Mucosa of stomach (tissue), 1 donor: ENCODE data around the gene NKAIN2.

Experiments used
- H3K27me3 ChIP-seq: one replicate; pipeline ENCODE4 v1.7.0; 2013; ENCODE audit warnings: mild to moderate bottlenecking, low read length; ENCODE audit not compliant: control insufficient read depth, insufficient read depth
- H3K36me3 ChIP-seq: one replicate; pipeline ENCODE4 v1.7.0; 2013; ENCODE audit warnings: low read length; ENCODE audit not compliant: control insufficient read depth, insufficient read depth
- H3K4me1 ChIP-seq: one replicate; pipeline ENCODE4 v1.7.0; 2013; ENCODE audit warnings: mild to moderate bottlenecking, low read length; ENCODE audit not compliant: control insufficient read depth, insufficient read depth
- H3K4me3 ChIP-seq: one replicate; pipeline ENCODE4 v1.7.0; 2013; ENCODE audit warnings: low read length
- H3K9ac ChIP-seq: one replicate; pipeline ENCODE4 v1.7.0; 2013; ENCODE audit warnings: mild to moderate bottlenecking, low read length, moderate library complexity
- H3K9me3 ChIP-seq: one replicate; pipeline ENCODE4 v1.7.0; 2013; ENCODE audit warnings: mild to moderate bottlenecking, low read length, moderate library complexity; ENCODE audit not compliant: control insufficient read depth
- donor health status: Pancreatic carcinoma.

The NKAIN2 gene

DNA sequence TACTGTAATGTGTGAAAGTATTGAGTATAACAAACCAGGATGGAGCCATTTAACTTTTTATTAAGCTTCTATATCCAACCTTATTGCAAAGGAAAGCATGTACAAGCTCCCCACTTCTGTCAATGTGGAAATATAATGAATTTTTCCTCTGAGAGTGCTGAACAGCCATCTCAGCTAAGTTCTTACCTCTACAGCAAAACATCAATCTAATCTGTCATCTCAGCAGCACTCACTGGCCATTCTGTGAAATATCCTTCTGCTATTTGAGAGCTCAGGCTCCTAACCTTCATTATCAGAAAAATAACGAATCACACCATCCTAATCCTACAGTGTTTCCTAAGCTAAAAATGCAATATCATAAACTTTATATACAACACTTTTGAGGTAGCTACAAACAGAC lies 964.6 kb downstream of the NKAIN2 start:
- H3K4me1 ChIP-seq: no peaks in the 10 kb centered on the region
- no peaks in the 10 kb centered on the region for H3K9me3 ChIP-seq
- H3K27me3 ChIP-seq: no peaks in the 10 kb centered on the region
- H3K9ac ChIP-seq: no peak overlapping the region
- no peaks in the 10 kb centered on the region for H3K36me3 ChIP-seq
- no peak overlapping the region for H3K4me3 ChIP-seq

DNA sequence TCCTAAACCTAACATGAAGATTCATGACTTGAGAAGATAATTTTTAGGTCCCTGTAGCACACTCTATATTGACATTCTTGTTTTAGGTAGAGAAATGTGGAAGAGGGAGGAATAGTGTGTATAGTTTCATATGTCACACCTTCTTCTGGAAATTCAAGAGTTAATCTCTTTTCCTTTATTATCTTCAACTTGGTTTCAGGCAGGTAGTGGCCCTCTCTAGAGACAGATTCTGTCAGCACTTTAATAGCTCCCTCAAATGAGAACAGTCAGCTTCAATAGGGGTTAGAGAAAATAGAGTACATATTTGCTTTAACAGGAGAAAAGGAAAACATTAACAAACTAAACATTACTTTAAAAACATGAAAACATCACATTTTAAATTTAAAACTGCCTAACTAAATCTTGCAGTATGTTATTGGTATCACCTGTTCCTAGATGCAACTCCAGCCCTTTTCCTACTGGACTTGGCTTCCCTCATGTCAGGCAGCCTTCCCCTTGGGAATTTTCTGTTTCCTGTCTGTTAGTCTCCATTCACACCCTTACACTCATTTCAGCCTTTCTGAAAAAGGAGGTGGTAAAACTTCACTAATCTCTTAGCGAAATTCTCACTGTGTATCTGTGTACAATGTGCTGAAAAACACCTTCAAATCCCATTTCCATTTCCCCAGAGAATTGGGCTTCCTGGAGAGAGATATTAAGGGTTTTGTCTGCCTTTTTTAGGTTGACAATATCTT lies 966.3 kb downstream of the NKAIN2 start:
- no peaks in the 10 kb centered on the region for H3K4me1 ChIP-seq
- H3K27me3 ChIP-seq: no peaks in the 10 kb centered on the region
- H3K4me3 ChIP-seq: no peak overlapping the region
- no peak overlapping the region for H3K9ac ChIP-seq
- no peaks in the 10 kb centered on the region for H3K36me3 ChIP-seq
- H3K9me3 ChIP-seq: no peaks in the 10 kb centered on the region

GRCh38 chr6:124770784-124771183 lies 967.1 kb downstream of the NKAIN2 start:
- Histone ChIP-seq H3K4me3 (no peak overlapping the region), H3K9ac (no peak overlapping the region), H3K4me1 (no peaks in the 10 kb centered on the region), H3K36me3 (no peaks in the 10 kb centered on the region), H3K9me3 (no peaks in the 10 kb centered on the region), H3K27me3 (no peaks in the 10 kb centered on the region)

DNA sequence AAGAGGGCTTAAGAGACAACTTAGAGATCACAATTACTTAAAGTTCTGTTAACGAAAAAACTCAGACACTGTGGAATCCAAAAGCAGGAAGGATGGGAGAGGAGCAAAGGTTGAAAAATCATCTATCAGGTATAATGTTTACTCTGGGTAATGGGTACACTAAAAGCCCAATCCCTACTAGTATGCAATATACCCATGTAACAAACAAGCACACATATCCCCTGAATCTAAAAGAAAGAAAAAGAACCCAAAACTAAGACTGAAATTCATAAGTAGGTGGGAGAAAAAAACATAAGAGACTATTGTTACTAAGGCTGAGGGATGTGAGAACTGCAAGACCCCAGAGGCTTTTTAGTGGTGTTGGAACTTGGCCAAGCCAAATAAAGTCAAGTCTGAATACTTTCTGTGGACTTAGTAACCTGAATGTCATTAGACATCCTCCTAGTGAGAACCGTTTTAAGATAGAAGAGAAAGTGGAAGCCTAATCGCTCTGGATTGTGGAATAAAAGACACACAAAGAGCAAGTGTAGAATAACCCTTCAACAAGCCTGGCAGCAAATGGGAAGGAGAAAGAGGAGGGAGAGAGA lies 969.2 kb downstream of the NKAIN2 start:
- Histone ChIP-seq H3K4me1 (no peaks in the 10 kb centered on the region), H3K36me3 (no peaks in the 10 kb centered on the region), H3K9me3 (no peaks in the 10 kb centered on the region), H3K4me3 (no peak overlapping the region), H3K27me3 (no peaks in the 10 kb centered on the region), H3K9ac (no peak overlapping the region)

- no peaks in the 10 kb centered on the region for H3K36me3 ChIP-seq
- H3K4me3 ChIP-seq: no peak overlapping the region
- H3K27me3 ChIP-seq: no peaks in the 10 kb centered on the region
- H3K9me3 ChIP-seq: no peaks in the 10 kb centered on the region
- H3K9ac ChIP-seq: no peak overlapping the region
- H3K4me1 ChIP-seq: no peaks in the 10 kb centered on the region
Measured at GRCh38 chr6:124775121-124775520, 971.5 kb downstream of the NKAIN2 start.

DNA sequence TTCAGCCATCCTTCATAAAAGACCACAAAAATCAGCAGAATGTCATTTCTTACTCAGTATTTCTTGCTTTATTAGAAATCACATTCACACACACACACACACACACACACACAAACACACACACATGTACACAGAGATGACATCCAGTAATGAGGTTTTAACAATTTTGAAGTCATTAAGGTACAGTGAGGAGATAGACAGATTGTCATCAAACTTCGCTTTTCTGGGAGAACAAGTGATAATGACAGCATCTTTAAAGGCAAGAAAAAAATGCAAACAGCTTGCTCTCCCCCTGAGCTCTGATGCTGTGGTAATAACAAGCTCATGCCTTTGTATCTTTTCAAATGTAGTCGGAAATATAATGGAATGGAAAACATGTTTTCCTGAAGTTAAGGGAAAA lies 974.2 kb downstream of the NKAIN2 start:
- H3K27me3 ChIP-seq: no peaks in the 10 kb centered on the region
- no peaks in the 10 kb centered on the region for H3K36me3 ChIP-seq
- H3K9me3 ChIP-seq: no peaks in the 10 kb centered on the region
- no peaks in the 10 kb centered on the region for H3K4me1 ChIP-seq
- no peak overlapping the region for H3K9ac ChIP-seq
- no peak overlapping the region for H3K4me3 ChIP-seq

DNA sequence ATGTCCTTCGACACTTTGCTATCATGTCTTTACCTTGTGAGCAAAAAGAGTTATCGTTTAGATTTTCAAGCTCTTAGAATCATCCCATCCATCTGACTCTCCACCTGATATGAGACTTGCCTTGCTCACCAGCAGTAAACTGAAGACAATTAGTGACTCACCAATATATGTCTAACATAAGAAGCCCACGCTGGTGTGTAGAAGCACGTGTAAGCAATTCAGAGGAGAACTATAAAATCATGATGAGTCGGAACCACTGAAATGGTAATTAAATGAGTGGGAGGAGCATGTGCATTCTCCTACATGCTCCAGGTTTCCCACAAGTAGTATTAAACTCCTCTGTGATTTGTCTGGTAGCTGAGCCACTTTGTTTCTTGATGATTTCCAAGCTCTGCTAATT lies 977.0 kb downstream of the NKAIN2 start:
- Histone ChIP-seq H3K4me3 (no peak overlapping the region), H3K27me3 (no peaks in the 10 kb centered on the region), H3K9ac (no peak overlapping the region), H3K9me3 (no peaks in the 10 kb centered on the region), H3K36me3 (no peaks in the 10 kb centered on the region), H3K4me1 (no peaks in the 10 kb centered on the region)

DNA sequence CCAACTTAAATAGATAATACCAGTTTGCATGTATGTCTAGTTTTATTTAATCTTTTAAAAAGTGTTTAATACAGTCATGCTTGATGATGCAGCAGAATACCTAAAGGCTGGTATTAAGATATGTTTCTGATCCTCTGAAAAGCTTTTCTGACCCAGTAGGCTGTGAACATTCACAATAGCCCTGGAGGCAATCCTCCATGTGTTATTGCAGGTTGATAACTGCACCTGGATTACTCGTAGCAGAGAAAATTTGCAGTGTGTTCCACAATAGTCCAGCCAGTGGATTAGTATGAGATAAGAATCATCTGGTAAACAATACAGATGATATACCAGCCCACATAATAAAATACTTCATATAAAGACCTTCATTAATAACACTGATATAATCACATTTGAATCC lies 979.7 kb downstream of the NKAIN2 start:
- Histone ChIP-seq H3K4me1 (no peaks in the 10 kb centered on the region), H3K27me3 (no peaks in the 10 kb centered on the region), H3K9ac (no peak overlapping the region), H3K4me3 (no peak overlapping the region), H3K36me3 (no peaks in the 10 kb centered on the region), H3K9me3 (no peaks in the 10 kb centered on the region)

DNA sequence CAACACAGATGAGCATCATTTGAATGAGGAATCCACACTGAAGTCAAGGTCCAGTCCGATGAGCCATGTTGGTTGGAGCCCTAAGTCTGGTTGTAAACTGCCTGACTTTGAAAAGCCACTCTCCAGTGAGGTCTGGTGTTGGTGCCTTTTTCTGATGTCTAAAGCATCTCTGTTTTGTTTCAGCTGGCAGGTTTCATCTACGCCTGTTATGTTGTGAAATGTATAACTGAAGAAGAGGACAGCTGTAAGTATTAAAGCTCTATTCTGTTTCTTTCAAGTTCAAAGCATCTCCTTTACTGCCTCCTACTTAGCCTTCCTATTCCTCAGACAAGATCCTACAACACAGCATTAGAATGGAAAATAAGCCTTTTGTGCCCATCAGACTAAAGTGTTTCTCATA lies 987.5 kb downstream of the NKAIN2 start:
- Histone ChIP-seq H3K27me3 (no peaks in the 10 kb centered on the region), H3K4me3 (no peak overlapping the region), H3K4me1 (no peaks in the 10 kb centered on the region), H3K9me3 (no peaks in the 10 kb centered on the region), H3K36me3 (no peaks in the 10 kb centered on the region), H3K9ac (no peak overlapping the region)

DNA sequence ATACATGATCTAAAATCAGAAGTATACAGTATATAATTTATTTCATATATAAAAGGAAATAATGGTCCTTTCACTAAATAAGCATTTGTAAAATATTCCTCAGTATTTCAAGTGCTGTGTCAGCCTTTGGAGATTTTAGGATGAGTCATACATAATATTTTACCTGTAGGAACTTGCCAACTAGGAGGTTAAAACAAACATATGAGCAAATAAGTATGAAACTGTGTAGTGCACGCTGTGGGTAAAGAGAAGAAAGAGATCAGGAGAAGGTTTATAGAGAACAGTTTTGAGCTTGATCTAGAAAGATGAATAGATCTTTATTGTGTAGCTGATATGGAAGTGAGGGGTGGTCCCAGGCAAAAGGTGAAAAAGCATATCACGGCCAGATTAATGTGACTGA lies 988.7 kb downstream of the NKAIN2 start:
- H3K9me3 ChIP-seq: no peaks in the 10 kb centered on the region
- H3K4me3 ChIP-seq: no peak overlapping the region
- no peaks in the 10 kb centered on the region for H3K4me1 ChIP-seq
- no peaks in the 10 kb centered on the region for H3K36me3 ChIP-seq
- H3K27me3 ChIP-seq: no peaks in the 10 kb centered on the region
- no peak overlapping the region for H3K9ac ChIP-seq

DNA sequence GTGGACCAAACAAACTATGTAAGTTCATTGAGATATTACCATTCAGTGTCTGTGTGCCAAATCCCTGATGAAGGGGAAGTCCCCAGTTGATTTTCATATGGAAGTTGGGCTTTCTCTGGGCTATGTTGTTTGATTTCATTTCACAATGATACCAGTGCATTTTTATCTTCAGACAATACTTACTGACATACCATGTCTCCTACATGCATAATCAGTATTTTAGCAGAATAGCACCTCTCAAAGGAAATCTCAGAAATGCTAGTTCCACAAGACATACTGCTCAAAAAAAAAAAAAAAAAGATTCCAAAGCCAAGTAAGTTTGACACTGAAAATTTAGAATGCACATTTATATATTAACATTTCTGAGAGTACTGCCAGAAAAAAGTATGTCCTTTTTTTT lies 989.7 kb downstream of the NKAIN2 start:
- no peak overlapping the region for H3K9ac ChIP-seq
- no peaks in the 10 kb centered on the region for H3K4me1 ChIP-seq
- no peaks in the 10 kb centered on the region for H3K36me3 ChIP-seq
- H3K27me3 ChIP-seq: no peaks in the 10 kb centered on the region
- no peaks in the 10 kb centered on the region for H3K9me3 ChIP-seq
- no peak overlapping the region for H3K4me3 ChIP-seq

DNA sequence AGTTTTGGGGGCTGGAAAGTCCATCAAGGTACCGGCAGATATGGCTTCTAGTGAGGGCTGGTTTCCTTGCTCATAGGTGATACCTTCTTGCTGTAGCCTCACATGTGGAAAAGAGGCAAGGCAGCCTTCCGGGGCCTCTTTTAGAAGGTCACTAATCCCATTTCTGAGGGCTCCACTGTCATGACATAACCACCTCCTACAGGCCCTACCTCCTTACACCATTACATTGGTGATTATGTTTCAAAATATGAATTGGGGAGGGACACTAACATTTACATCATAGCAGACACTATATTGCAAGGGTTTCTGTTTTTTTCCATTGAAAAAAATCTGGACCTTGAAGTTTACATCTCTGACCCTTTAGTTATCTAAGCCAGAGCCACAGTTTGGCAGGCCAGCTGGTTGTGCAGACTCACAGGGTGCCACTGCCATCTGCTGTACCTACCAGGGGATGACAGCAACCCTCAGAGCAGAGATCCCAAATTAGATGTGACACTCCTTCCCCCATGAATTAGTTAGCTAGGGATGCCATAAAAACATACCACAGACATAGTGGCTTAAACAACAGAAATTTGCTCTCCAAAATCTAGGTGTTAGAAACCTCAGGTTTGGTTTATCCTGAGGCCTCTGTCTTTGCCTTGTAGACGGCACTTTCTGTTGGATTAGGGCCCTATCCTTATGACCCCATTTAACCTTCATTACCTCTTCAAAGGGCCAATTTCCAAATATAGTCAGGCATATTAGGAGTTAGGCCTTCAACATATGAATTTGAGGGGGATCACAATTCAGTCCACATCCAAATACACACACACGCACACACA lies 992.2 kb downstream of the NKAIN2 start:
- Histone ChIP-seq H3K4me3 (no peak overlapping the region), H3K36me3 (no peaks in the 10 kb centered on the region), H3K9me3 (no peaks in the 10 kb centered on the region), H3K4me1 (no peaks in the 10 kb centered on the region), H3K9ac (no peak overlapping the region), H3K27me3 (no peaks in the 10 kb centered on the region)
